HepG2 (cell line): Measurements from ENCODE around the gene FAM53B. TPM values are rescaled to one million over a fixed set of nuclear protein-coding genes. Genes with fewer than 3 reads are reported as not detected.

Experiments
- ARHGAP35 ChIP-seq: sonication (generic); formaldehyde crosslinking; IDR thresholded peaks from 2 replicates; pipeline ENCODE4 v1.9.0; 2022; ENCODE audit warnings: mild to moderate bottlenecking, inconsistent platforms, moderate library complexity, missing genetic modification reagents, borderline replicate concordance
- ATAD3A ChIP-seq: sonication (generic); formaldehyde crosslinking; IDR thresholded peaks from 2 replicates; pipeline ENCODE4 v1.4.0; 2020; ENCODE audit warnings: missing genetic modification reagents
- E2F2 ChIP-seq: sonication (generic); formaldehyde crosslinking; IDR thresholded peaks from 2 replicates; pipeline ENCODE4 v1.4.0; 2020; ENCODE audit warnings: missing genetic modification reagents, borderline replicate concordance
- IRF2 ChIP-seq: IDR thresholded peaks from 2 replicates; pipeline ENCODE4 v1.6.1; 2018; ENCODE audit warnings: missing genetic modification reagents, missing compliant biosample characterization
- KAT8 ChIP-seq: IDR thresholded peaks from 2 replicates; pipeline ENCODE4 v1.6.1; 2016; ENCODE audit warnings: missing genetic modification reagents, missing compliant biosample characterization
- POGK ChIP-seq: sonication (generic); formaldehyde crosslinking; conservative IDR thresholded peaks from 2 replicates; pipeline ENCODE4 v1.8.0; 2022; ENCODE audit warnings: mild to moderate bottlenecking, moderate library complexity, missing genetic modification reagents
- POLR2AphosphoS2 ChIP-seq: IDR thresholded peaks from 2 replicates; pipeline ENCODE4 v1.6.1; 2011; ENCODE audit warnings: low read depth, low read length, improper control_type of control experiment
- PRDM15 ChIP-seq: sonication (generic); formaldehyde crosslinking; IDR thresholded peaks from 2 replicates; pipeline ENCODE4 v1.4.0; 2020; ENCODE audit warnings: missing genetic modification reagents
- SIN3B ChIP-seq: fragments of 150-350 bp; IDR thresholded peaks from 2 replicates; pipeline ENCODE4 v1.6.1; 2014; ENCODE audit warnings: low read length
- TCF12 ChIP-seq, 2 experiments: fragments of 450-650 bp in 1 of 2; sonication (generic) in 1 of 2; formaldehyde crosslinking in 1 of 2; IDR thresholded peaks; 2 replicates each; pipeline versions ENCODE4 v1.6.1 to v1.8.0; 2017 to 2022; ENCODE audit warnings: antibody characterized with exemption in 1 of 2, mild to moderate bottlenecking in 1 of 2, missing genetic modification reagents in 1 of 2, moderate library complexity in 1 of 2
- USF2 ChIP-seq, 2 experiments: sonication (generic) in 1 of 2; formaldehyde crosslinking in 1 of 2; IDR thresholded peaks; 2 replicates each; pipeline versions ENCODE4 v1.5.1 to v1.6.1; 2011 to 2020; ENCODE audit warnings: borderline replicate concordance in 1 of 2, low read depth in 1 of 2, low read length in 1 of 2, mild to moderate bottlenecking in 1 of 2, missing genetic modification reagents in 1 of 2, moderate library complexity in 1 of 2
- XRCC5 ChIP-seq: fragments of 200-400 bp; formaldehyde crosslinking; optimal IDR thresholded peaks from 2 replicates; pipeline ENCODE3; 2017; ENCODE audit warnings: mild to moderate bottlenecking, low read length
- ZBTB14 ChIP-seq: sonication (generic); formaldehyde crosslinking; IDR thresholded peaks from 2 replicates; pipeline ENCODE4 v1.4.0; 2020; ENCODE audit warnings: missing genetic modification reagents
- ZNF136 ChIP-seq: sonication (generic); formaldehyde crosslinking; IDR thresholded peaks from 2 replicates; pipeline ENCODE4 v1.8.1; 2022; ENCODE audit warnings: low read depth, mild to moderate bottlenecking, moderate library complexity, missing genetic modification reagents
- ZNF329 ChIP-seq: sonication (generic); formaldehyde crosslinking; IDR thresholded peaks from 2 replicates; pipeline ENCODE4 v1.9.0; 2021; ENCODE audit warnings: low read depth, mild to moderate bottlenecking, missing genetic modification reagents
- ZNF460 ChIP-seq: sonication (generic); formaldehyde crosslinking; IDR thresholded peaks from 2 replicates; pipeline ENCODE4 v1.5.1; 2020; ENCODE audit warnings: missing genetic modification reagents, mild to moderate bottlenecking, borderline replicate concordance
- ZNF746 ChIP-seq: sonication (generic); formaldehyde crosslinking; IDR thresholded peaks from 2 replicates; pipeline ENCODE4 v1.8.0; 2022; ENCODE audit warnings: mild to moderate bottlenecking, missing genetic modification reagents
- ZNF790 ChIP-seq: sonication (generic); formaldehyde crosslinking; IDR thresholded peaks from 2 replicates; pipeline ENCODE4 v1.8.0; 2022; ENCODE audit warnings: missing genetic modification reagents, mild to moderate bottlenecking, borderline replicate concordance
- polyA plus RNA-seq, 8 experiments: library from polyadenylated mRNA; depleted of rRNA in 3 of 8; stranded (reverse) in 7 of 8; unstranded in 1 of 8; fragments of >200 nt; fragmentation: Illumina TruSeq in 4 of 8; extraction: Trizol in 4 of 8; gene quantifications; 2 replicates each; pipeline versions ENCODE4 v1.2.1 to v1.2.3, GENCODE V29; 2011 to 2016; ENCODE audit warnings: low read depth in 4 of 8, missing spikeins in 1 of 8, mixed read lengths in 1 of 8; ENCODE audit not compliant: insufficient read depth in 1 of 8
- total RNA-seq, 5 experiments: library from RNA; depleted of rRNA; stranded (reverse); fragments of >200 nt; fragmentation: Illumina TruSeq; extraction: Trizol; gene quantifications; 2 replicates each; pipeline ENCODE4 v1.2.3, GENCODE V29; 2016; ENCODE audit warnings: low read depth in 1 of 5

The FAM53B gene
- total and polyA plus RNA-seq, 2 of the 13 experiments (the other 11 are each of a cell fraction or from before 2014, with no cell fraction given), result 6.4 to 19.3 TPM

GRCh38 chr10:124741281-124741921 is 2.8 kb downstream of the FAM53B start (continued):
- TF ChIP-seq PRDM15 (CRISPR knock-in tag) (0 out of 2 replicates have a peak, but pooled peaks have one; percentile 6), USF2 (IDR thresholded peaks at IDR 0.05; ENCODE audit: low read depth, low read length) (no peak), USF2 (CRISPR knock-in tag; IDR thresholded peaks at IDR 0.05; ENCODE audit: borderline replicate concordance) (no peak), XRCC5 (peak; percentile 61), ZBTB14 (no peak), ARHGAP35 (CRISPR knock-in tag) (no peak), ZNF790 (CRISPR knock-in tag) (no peak), IRF2 (CRISPR knock-in tag) (peak; percentile 30; the same call in 1 of the 2 replicates), ZNF329 (CRISPR knock-in tag) (no peak), POGK (CRISPR knock-in tag) (no peak), ZNF746 (CRISPR knock-in tag) (no peak), TCF12 (IDR thresholded peaks at IDR 0.05) (no peak), TCF12 (CRISPR knock-in tag; IDR thresholded peaks at IDR 0.05) (no peak), KAT8 (CRISPR knock-in tag) (0 out of 2 replicates have a peak, but pooled peaks have one; percentile 39), E2F2 (CRISPR knock-in tag) (no peak), ZNF460 (CRISPR knock-in tag) (no peak), POLR2AphosphoS2 (no peak), SIN3B (no peak), ZNF136 (CRISPR knock-in tag) (no peak), ATAD3A (CRISPR knock-in tag) (no peak)
